ENCODE results near the gene TRDN.

TRDN gene

GRCh38 chr6:123616942-123617341 is 19.8 kb downstream of the TRDN start:
- no peaks in the 10 kb centered on the region for H3K9me2 ChIP-seq (ENCODE audit: low read depth, low read length)
- no peak overlapping the region for H3K9ac ChIP-seq (ENCODE audit: low read length)
- H3K4me2 ChIP-seq (ENCODE audit: low read length), result no peak overlapping the region
- H3F3A ChIP-seq (ENCODE audit: insufficient read depth, low read length), result no peaks in the 10 kb centered on the region
- H4K20me1 ChIP-seq (ENCODE audit: insufficient read depth, low read length), result no peaks in the 10 kb centered on the region
- H3K27me3 ChIP-seq (ENCODE audit: insufficient read depth, low read length), result no peaks in the 10 kb centered on the region
- H3K27ac ChIP-seq (ENCODE audit: low read depth, low read length, poor library complexity, severe bottlenecking), result no peak overlapping the region
- H3K4me3 ChIP-seq (ENCODE audit: low read depth, low read length, poor library complexity, severe bottlenecking), result no peak overlapping the region
- H2AFZ ChIP-seq (ENCODE audit: low read length), result no peak overlapping the region
- no peaks in the 10 kb centered on the region for H3K9me3 ChIP-seq (ENCODE audit: low read length)
- H3K79me2 ChIP-seq (ENCODE audit: insufficient read depth, low read length), result no peaks in the 10 kb centered on the region
- no peak for TF ChIP-seq EZH2 (IDR thresholded peaks at IDR 0.05; ENCODE audit: borderline replicate concordance, low read length)
- TF ChIP-seq, protein P1, sequence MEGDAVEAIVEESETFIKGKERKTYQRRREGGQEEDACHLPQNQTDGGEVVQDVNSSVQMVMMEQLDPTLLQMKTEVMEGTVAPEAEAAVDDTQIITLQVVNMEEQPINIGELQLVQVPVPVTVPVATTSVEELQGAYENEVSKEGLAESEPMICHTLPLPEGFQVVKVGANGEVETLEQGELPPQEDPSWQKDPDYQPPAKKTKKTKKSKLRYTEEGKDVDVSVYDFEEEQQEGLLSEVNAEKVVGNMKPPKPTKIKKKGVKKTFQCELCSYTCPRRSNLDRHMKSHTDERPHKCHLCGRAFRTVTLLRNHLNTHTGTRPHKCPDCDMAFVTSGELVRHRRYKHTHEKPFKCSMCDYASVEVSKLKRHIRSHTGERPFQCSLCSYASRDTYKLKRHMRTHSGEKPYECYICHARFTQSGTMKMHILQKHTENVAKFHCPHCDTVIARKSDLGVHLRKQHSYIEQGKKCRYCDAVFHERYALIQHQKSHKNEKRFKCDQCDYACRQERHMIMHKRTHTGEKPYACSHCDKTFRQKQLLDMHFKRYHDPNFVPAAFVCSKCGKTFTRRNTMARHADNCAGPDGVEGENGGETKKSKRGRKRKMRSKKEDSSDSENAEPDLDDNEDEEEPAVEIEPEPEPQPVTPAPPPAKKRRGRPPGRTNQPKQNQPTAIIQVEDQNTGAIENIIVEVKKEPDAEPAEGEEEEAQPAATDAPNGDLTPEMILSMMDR (IDR thresholded peaks at IDR 0.05; ENCODE audit: low read length), result no peak
- no peaks in the 10 kb centered on the region for H3K36me3 ChIP-seq (ENCODE audit: insufficient read depth, low read length)
- H3K4me1 ChIP-seq (ENCODE audit: insufficient read depth, low read length, severe bottlenecking), result no peaks in the 10 kb centered on the region

GRCh38 chr6:123616016-123616415 is 20.7 kb downstream of the TRDN start:
- Histone ChIP-seq H3K9me3 (ENCODE audit: low read length) (no peaks in the 10 kb centered on the region), H3K79me2 (ENCODE audit: insufficient read depth, low read length) (no peaks in the 10 kb centered on the region), H3K4me1 (ENCODE audit: insufficient read depth, low read length, severe bottlenecking) (no peaks in the 10 kb centered on the region), H3K9me2 (ENCODE audit: low read depth, low read length) (no peaks in the 10 kb centered on the region), H3K27ac (ENCODE audit: low read depth, low read length, poor library complexity, severe bottlenecking) (no peak overlapping the region), H3K4me2 (ENCODE audit: low read length) (no peak overlapping the region), H2AFZ (ENCODE audit: low read length) (no peak overlapping the region), H3K9ac (ENCODE audit: low read length) (no peak overlapping the region), H3F3A (ENCODE audit: insufficient read depth, low read length) (no peaks in the 10 kb centered on the region), H3K4me3 (ENCODE audit: low read depth, low read length, poor library complexity, severe bottlenecking) (no peak overlapping the region), H3K27me3 (ENCODE audit: insufficient read depth, low read length) (no peaks in the 10 kb centered on the region), H4K20me1 (ENCODE audit: insufficient read depth, low read length) (no peaks in the 10 kb centered on the region), H3K36me3 (ENCODE audit: insufficient read depth, low read length) (no peaks in the 10 kb centered on the region)
- no peak for TF ChIP-seq EZH2 (IDR thresholded peaks at IDR 0.05; ENCODE audit: borderline replicate concordance, low read length)
- TF ChIP-seq, protein P1 (IDR thresholded peaks at IDR 0.05; ENCODE audit: low read length), result no peak

- no peaks in the 10 kb centered on the region for H3F3A ChIP-seq (ENCODE audit: insufficient read depth, low read length)
- H3K27me3 ChIP-seq (ENCODE audit: insufficient read depth, low read length), result no peaks in the 10 kb centered on the region
- no peak for TF ChIP-seq EZH2 (IDR thresholded peaks at IDR 0.05; ENCODE audit: borderline replicate concordance, low read length)
- TF ChIP-seq, protein P1 (IDR thresholded peaks at IDR 0.05; ENCODE audit: low read length), result no peak
- H3K27ac ChIP-seq (ENCODE audit: low read depth, low read length, poor library complexity, severe bottlenecking), result no peak overlapping the region
- no peaks in the 10 kb centered on the region for H3K36me3 ChIP-seq (ENCODE audit: insufficient read depth, low read length)
- no peak overlapping the region for H2AFZ ChIP-seq (ENCODE audit: low read length)
- no peak overlapping the region for H3K4me2 ChIP-seq (ENCODE audit: low read length)
- H4K20me1 ChIP-seq (ENCODE audit: insufficient read depth, low read length), result no peaks in the 10 kb centered on the region
- H3K4me3 ChIP-seq (ENCODE audit: low read depth, low read length, poor library complexity, severe bottlenecking), result no peak overlapping the region
- H3K79me2 ChIP-seq (ENCODE audit: insufficient read depth, low read length), result no peaks in the 10 kb centered on the region
- H3K9me3 ChIP-seq (ENCODE audit: low read length), result no peaks in the 10 kb centered on the region
- no peaks in the 10 kb centered on the region for H3K9me2 ChIP-seq (ENCODE audit: low read depth, low read length)
- H3K9ac ChIP-seq (ENCODE audit: low read length), result no peak overlapping the region
- H3K4me1 ChIP-seq (ENCODE audit: insufficient read depth, low read length, severe bottlenecking), result no peaks in the 10 kb centered on the region
Measured at GRCh38 chr6:123610779-123611178, 26.0 kb downstream of the TRDN start.
